PC-9 (cell line): ENCODE data around the gene HOXD3. TPM values are rescaled to one million over a fixed set of nuclear protein-coding genes. Genes with fewer than 3 reads are reported as not detected.

Source experiments
- BruUV-seq: library from RNA; stranded (reverse); fragments of 400-500 nt; replicated peaks from 2 replicates; lab custom pipeline; 2021; lab: Mats Ljungman, UMichigan
- CTCF ChIA-PET: fragments of 300-600 bp; sonication (Branson Sonifier 250); formaldehyde crosslinking; loops from one replicate; lab custom pipeline; 2022; ENCODE audit warnings: antibody characterized with exemption; lab: Charles Lee
- POLR2A ChIA-PET: fragments of 300-600 bp; sonication (Branson Sonifier 250); formaldehyde crosslinking; loops from one replicate; lab custom pipeline; 2022; ENCODE audit warnings: antibody characterized with exemption; ENCODE audit not compliant: unreplicated experiment; lab: Charles Lee
- DNase-seq, 2 experiments: peaks; one replicate each; pipeline versions ENCODE4 v3.0.0 to v3.0.0-alpha.2; 2015 to 2022; ENCODE audit warnings: mixed read lengths in 1 of 2
- H2AFZ ChIP-seq: fragments of 200-600 bp; sonication (generic); 2 replicates; pipeline ENCODE4 v1.8.1; 2017; ENCODE audit warnings: antibody characterized with exemption
- H3F3A ChIP-seq: fragments of 200-600 bp; sonication (generic); 2 replicates; pipeline ENCODE4 v1.8.1; 2017; ENCODE audit warnings: antibody characterized with exemption, mild to moderate bottlenecking, low read depth; ENCODE audit not compliant: insufficient read depth
- H3K27ac ChIP-seq: fragments of 200-600 bp; sonication (generic); 2 replicates; pipeline ENCODE4 v1.6.1; 2016; ENCODE audit warnings: mixed run types
- H3K27me3 ChIP-seq: fragments of 200-600 bp; sonication (generic); 2 replicates; pipeline ENCODE4 v1.6.1; 2016; ENCODE audit warnings: low read depth, mixed run types; ENCODE audit not compliant: insufficient read depth
- H3K36me3 ChIP-seq: fragments of 200-600 bp; sonication (generic); 2 replicates; pipeline ENCODE4 v1.6.1; 2016; ENCODE audit warnings: low read depth, mixed run types
- H3K4me1 ChIP-seq: fragments of 200-600 bp; sonication (generic); replicated peaks from 2 replicates; pipeline ENCODE4 v1.6.1; 2016; ENCODE audit warnings: mixed run types; ENCODE audit not compliant: insufficient read depth
- H3K4me2 ChIP-seq: fragments of 200-600 bp; sonication (generic); 2 replicates; pipeline ENCODE4 v1.6.1; 2017; ENCODE audit warnings: mixed run types
- H3K4me3 ChIP-seq: fragments of 200-600 bp; sonication (generic); 2 replicates; pipeline ENCODE4 v1.6.1; 2016; ENCODE audit warnings: mixed run types
- H3K79me2 ChIP-seq: fragments of 200-600 bp; sonication (generic); 2 replicates; pipeline ENCODE4 v1.6.1; 2017; ENCODE audit warnings: low read depth, mixed run types
- H3K9me2 ChIP-seq: fragments of 200-600 bp; sonication (generic); 2 replicates; pipeline ENCODE4 v1.8.1; 2017; ENCODE audit warnings: mild to moderate bottlenecking; ENCODE audit not compliant: insufficient read depth
- H3K9me3 ChIP-seq: fragments of 200-600 bp; sonication (generic); 2 replicates; pipeline ENCODE4 v1.8.1; 2016; ENCODE audit warnings: low read depth; ENCODE audit not compliant: insufficient read depth
- H4K20me1 ChIP-seq: fragments of 200-600 bp; sonication (generic); 2 replicates; pipeline ENCODE4 v1.8.1; 2017; ENCODE audit not compliant: insufficient read depth
- CTCF ChIP-seq: fragments of 200-600 bp; sonication (generic); conservative IDR thresholded peaks from 2 replicates; pipeline ENCODE4 v1.6.1; 2017; ENCODE audit warnings: mixed run types, antibody characterized with exemption, mild to moderate bottlenecking, moderate library complexity
- EZH2 ChIP-seq: fragments of 200-600 bp; sonication (generic); IDR thresholded peaks from 2 replicates; pipeline ENCODE4 v1.8.0; 2017; ENCODE audit warnings: antibody characterized with exemption, low read depth
- intact Hi-C: fragments of 100-400 bp; cut with micrococcal nuclease; formaldehyde crosslinking; loops from one replicate; pipeline ENCODE4 v1.10.0; 2022; ENCODE audit not compliant: unreplicated experiment
- total RNA-seq: library from RNA; stranded (reverse); gene quantifications from 2 replicates; pipeline ENCODE4 v1.2.3, GENCODE V29; 2021

HOXD3 gene
- total RNA-seq, 1 experiment from 2014 or later: not detected

DNA sequence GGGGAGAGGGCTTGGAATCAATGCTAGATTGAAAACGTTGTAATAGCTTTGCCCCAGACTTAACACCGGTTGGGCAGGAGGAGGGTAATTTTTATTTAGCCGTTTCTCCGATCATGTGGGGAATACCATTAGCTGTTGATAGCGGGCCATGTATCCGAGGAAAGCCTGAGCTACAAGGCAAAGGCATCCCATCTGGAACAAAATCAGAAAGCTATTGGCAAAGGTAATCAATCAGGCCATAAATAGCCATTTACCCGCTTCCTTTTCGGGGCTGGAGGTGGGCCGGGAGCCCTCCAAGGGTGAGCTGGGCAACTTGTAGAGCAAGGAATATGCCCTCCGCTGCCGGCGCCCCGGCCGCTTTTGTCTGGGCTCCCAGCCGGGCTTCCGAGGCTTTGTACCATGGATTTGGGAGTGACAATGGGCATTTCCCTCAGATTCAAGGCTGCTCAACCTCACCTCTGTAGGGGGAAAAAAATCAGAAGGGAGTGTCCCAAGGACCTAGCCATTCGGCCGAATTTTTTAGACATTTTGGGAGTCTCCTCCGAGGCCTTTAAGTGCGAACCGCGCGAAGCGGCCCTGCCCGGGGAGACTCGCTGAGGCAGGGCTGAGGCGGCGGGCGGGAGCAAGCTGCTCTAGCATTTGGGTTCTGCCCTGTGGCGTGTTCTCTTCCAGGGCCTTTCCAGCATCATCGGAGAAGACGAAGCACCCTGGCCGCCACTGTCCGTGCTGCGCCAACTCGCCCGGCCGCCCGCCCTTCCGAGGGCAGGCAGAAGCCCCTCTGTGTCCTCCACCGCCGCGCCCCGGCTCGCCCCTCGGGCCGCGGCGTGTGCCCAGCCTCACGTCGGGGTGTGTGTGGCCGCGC is 35.7 kb upstream of the HOXD3 start:
- no peak for DNase-seq
- intact Hi-C loops: no loop called here
- Histone ChIP-seq H3K79me2 (no peaks in the 10 kb centered on the region), H4K20me1 (no peaks in the 10 kb centered on the region), H3K9me2 (no peaks in the 10 kb centered on the region), H2AFZ (no peak overlapping the region), H3K4me1 (no peaks in the 10 kb centered on the region), H3K4me3 (no peak overlapping the region), H3K9me3 (no peaks in the 10 kb centered on the region), H3F3A (no peaks in the 10 kb centered on the region), H3K4me2 (no peak overlapping the region), H3K27ac (no peak overlapping the region), H3K36me3 (no peaks in the 10 kb centered on the region), H3K27me3 (peaks cover 70% of the 10 kb centered on the region)
- CTCF ChIA-PET: no interaction called here
- POLR2A ChIA-PET: interaction anchor here (0.7 kb wide), 1 partner anchor 128 kb away, joined by 3 read pairs; no protein-coding TSS in a partner anchor
- TF ChIP-seq CTCF (no peak), EZH2 (no peak)
- no TSS peak for BruUV-seq

GRCh38 chr2:176122052-176122682 is 34.9 kb upstream of the HOXD3 start:
- no peak overlapping the region for H2AFZ ChIP-seq
- no peak overlapping the region for H3K4me2 ChIP-seq

More at GRCh38 chr2:176122052-176122682, 34.9 kb upstream of the HOXD3 start:
- H3K27ac ChIP-seq: no peak overlapping the region
- no peaks in the 10 kb centered on the region for H3K9me3 ChIP-seq
- no peaks in the 10 kb centered on the region for H3F3A ChIP-seq
- CTCF ChIA-PET: no interaction called here
- TF ChIP-seq CTCF: no peak
- no peak for TF ChIP-seq EZH2
- H3K9me2 ChIP-seq: no peaks in the 10 kb centered on the region
- no TSS peak for BruUV-seq
- no peaks in the 10 kb centered on the region for H3K4me1 ChIP-seq
- intact Hi-C loops: no loop called here
- no peak for DNase-seq
- H3K27me3 ChIP-seq: peaks cover 67% of the 10 kb centered on the region
- POLR2A ChIA-PET: no interaction called here
- H3K79me2 ChIP-seq: no peaks in the 10 kb centered on the region
- H3K4me3 ChIP-seq: no peak overlapping the region
- H3K36me3 ChIP-seq: no peaks in the 10 kb centered on the region
- no peaks in the 10 kb centered on the region for H4K20me1 ChIP-seq
